GM08714 (cell line): Measurements from ENCODE around the gene OCA2.

Experiments used
- H3K4me3 ChIP-seq: fragments of 200-500 bp; sonication (Bioruptor generic); 2 replicates; pipeline ENCODE4 v1.5.1; 2014; ENCODE audit warnings: mild to moderate bottlenecking, low read length, inconsistent platforms
- ZNF274 ChIP-seq: IDR thresholded peaks from 2 replicates; pipeline ENCODE4 v1.6.1; 2012; ENCODE audit warnings: mild to moderate bottlenecking, low read depth, low read length

The OCA2 gene

DNA sequence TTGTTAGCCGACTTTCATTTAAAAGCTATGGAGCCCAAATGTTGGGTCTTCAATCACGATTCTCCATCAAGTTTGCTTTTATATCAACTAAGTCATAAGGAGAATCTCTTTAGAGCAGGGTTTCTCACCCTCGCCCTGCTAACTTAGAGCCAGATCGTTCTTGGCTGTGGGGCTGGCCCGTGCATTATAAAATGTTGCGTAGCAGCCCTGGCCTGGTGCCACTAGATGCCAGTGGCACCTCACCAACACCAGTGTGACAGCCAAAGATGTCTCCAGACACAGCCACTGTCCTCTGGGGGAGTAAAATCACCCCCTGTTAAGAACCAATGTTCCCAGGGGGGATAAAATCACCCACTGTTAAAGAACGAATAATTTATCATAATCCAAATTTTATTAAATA is 226.1 kb downstream of the OCA2 start:
- no peak overlapping the region for H3K4me3 ChIP-seq
- no peak for TF ChIP-seq ZNF274

DNA sequence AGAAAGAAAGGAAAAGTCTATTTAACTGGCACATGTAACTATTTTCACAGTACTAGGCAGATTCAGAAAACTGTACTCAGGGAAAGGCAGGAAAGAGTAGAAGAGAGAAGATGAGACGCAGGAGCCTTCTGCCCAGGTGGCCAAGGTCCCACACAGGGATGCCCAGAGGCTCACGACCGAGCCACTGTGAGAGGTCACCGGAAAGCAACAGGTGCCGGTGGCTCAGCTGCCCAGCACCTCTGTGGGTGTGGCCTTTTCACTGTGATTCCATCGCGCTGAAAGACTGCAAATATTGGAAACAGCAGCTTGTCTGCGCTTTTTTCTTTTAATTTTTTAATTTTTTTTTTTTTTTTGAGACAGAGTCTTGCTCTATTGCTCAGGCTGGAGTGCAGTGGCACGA is 226.8 kb downstream of the OCA2 start:
- TF ChIP-seq ZNF274: no peak
- H3K4me3 ChIP-seq: no peak overlapping the region

DNA sequence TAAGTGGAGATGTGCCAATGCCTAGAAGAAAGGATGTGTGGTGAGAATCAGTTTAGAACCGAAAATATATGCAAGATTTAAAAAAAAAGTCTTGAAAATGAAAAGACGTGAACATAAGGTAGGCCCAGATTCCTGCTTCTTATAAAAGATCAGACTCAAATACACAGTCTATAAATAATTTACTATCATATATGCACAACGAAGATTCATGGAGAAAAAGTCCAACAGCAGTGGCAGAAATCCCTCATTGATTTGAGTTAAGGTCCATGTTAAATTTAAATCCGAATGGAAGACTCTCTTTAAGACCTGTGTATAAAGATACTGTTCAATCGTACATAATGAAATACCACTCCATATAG is 227.2 kb downstream of the OCA2 start:
- TF ChIP-seq ZNF274: no peak
- no peak overlapping the region for H3K4me3 ChIP-seq

DNA sequence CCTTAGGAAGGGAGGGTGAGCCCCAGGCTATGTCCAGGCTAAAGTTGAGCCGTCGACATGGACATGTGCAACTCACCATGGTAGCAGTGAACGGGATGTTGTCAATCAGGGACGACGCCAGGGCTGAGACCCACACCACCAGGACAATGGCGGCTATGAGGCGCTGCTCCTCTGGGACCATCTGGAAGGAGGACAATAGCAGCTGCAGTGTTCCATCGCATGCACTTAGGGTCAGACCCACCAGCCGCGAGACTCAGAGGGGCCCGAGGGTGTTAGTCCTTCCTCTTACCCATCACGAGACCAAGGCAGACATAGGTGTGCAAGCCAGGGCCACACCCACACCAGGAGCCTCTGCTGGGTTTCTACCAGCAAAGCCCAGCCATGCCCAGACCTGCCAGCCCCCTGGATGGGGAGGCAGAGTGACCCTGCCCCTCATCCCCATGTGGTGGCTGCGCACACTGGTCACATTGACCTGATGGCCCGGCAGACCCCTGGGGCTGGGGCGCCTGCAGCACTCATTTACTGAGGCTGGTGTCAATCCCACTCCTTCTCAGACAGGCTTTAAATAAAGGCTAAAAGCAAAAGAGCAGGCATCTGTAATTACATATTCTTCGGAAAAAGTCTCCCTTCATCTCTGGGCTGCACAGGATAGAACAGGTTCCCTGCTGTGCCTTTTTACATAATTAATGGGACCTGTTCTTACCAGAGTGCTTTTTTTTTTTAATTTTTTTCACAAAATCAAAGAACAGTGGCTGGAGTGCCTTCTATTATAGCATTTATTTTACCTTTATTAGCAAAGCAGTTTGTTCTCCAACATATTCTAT is 227.8 kb downstream of the OCA2 start:
- no peak for TF ChIP-seq ZNF274

DNA sequence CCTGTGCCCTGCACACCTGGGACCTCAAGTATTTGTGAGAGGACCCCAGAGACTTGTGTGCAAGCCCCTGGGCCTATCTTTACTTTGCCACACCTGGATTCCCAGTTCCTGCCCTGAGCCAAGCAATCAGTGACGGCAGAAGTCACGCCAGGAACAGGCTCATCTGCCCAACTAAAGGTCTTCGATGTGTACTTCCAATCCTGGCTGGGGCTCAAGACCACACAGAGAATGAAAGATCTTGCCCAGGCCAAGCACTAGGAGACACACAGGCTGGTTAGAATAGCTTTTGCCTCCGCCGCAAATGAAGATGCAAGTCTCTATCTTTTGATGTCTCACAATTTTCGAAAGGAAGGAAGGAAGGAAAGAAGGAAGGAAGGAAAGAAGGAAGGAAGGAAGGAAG is 228.8 kb downstream of the OCA2 start:
- no peak overlapping the region for H3K4me3 ChIP-seq
- no peak for TF ChIP-seq ZNF274

More for the DNA sequence above, 227.8 kb downstream of the OCA2 start:
- H3K4me3 ChIP-seq: no peak overlapping the region

DNA sequence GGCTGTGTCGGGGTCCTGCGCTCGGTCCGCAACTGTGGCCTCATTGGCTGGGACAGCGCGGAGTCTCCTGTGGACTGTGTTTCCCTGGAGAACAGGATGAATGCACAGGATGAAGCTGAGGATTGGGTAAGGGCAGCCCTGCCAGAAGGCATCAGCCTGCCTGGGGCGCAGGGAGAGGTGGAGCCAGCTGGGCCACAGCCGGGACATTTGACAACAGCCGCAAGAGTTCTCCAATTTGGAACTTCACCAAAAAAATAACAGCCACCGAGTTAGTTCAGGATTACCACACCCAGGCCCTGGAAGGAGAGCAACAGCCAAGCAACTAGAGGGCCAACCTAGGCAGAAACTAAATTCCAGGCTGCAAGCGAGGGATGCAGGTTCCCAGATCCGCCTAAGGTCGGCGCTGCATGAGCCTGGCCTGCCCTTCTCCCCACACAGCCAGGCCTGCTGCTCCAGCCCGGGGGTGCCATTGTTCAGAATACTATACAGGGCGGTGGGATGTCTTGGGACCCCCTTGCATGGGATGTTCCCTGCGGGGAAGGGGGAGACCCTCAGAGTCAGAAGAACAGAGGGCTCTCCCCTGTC is 229.3 kb downstream of the OCA2 start:
- no peak for TF ChIP-seq ZNF274
- H3K4me3 ChIP-seq: no peak overlapping the region

DNA sequence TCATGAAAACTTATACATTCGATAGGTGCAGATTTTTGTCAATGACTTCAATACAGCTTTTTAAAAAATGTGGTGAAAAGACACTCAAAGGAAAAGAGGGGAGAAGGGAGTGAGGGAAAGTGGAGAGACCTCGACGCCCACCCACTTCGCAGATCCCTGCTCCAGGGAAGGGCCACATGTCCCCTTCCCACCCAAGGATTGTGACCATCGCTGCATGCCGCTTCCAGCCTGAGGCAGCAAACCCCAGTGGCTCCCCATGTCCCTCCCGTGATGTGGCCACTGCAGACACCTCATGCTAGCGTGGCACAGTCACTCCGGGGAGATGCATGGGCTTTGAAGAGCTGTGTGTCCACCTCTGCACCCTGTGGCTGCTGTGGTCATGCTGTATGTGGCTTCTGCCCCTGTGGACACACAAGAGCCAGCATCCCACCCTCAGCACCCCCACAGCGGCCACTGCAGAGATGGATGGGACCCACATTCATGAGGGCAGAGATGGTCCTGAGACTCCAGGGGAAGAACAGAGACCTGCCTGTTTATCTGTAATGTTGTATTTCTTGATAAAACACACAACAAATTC is 230.2 kb downstream of the OCA2 start:
- no peak for TF ChIP-seq ZNF274
- H3K4me3 ChIP-seq: no peak overlapping the region

GRCh38 chr15:27867861-27868260 is 231.3 kb downstream of the OCA2 start:
- TF ChIP-seq ZNF274: no peak
- H3K4me3 ChIP-seq: no peak overlapping the region

GRCh38 chr15:27866505-27867165 is 232.5 kb downstream of the OCA2 start:
- H3K4me3 ChIP-seq: no peak overlapping the region
- TF ChIP-seq ZNF274: no peak

DNA sequence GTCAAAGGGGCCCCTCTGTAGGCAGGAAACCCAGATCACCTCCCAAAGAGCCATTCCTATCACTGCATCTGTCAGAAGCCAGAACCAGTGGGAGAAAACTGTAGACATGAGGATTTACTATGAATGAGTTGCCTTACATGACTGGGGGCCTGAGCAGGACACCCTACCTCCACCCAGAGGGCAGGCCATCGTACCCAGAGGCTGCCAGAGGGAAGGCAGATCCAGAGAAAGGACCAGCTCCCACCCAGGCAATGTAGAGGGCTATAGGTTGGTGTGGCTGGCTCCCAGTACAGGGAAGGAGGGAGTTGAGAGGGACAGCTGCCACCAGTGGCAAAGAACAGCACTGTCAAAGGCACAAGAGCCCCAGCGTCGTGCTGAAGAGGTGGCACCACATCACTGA is 233.2 kb downstream of the OCA2 start:
- H3K4me3 ChIP-seq: no peak overlapping the region
- no peak for TF ChIP-seq ZNF274

DNA sequence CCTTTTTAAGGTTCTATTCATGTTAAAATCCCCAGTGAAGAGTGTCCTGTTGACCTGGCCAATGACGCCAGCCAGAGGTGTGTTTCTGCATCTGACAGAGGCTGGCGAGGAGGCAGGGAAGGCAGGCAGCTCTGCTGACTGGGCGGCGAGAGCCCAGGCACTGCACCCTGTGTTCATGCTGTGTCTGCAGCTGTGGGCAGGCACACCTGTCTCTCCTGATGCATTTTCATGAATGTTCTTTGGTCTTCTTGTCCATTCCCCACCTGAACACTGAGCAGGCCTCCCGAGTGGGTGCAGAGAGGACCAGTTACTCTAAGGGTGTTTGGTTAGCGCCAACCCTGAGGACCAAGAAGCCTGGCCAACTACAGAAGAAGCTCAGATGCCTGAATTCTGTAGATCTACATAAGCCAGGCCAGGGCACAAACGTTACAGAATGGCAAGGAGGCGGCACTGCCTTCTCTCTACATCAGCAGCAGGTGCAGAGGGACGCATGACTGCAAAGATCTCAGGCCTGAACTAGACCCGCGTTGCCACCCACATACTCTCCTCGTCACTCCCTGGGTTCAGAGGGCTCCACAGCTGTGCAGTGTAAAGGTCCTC is 233.7 kb downstream of the OCA2 start:
- no peak overlapping the region for H3K4me3 ChIP-seq
- no peak for TF ChIP-seq ZNF274

GRCh38 chr15:27864719-27865118 is 234.4 kb downstream of the OCA2 start:
- no peak for TF ChIP-seq ZNF274
- H3K4me3 ChIP-seq: no peak overlapping the region

DNA sequence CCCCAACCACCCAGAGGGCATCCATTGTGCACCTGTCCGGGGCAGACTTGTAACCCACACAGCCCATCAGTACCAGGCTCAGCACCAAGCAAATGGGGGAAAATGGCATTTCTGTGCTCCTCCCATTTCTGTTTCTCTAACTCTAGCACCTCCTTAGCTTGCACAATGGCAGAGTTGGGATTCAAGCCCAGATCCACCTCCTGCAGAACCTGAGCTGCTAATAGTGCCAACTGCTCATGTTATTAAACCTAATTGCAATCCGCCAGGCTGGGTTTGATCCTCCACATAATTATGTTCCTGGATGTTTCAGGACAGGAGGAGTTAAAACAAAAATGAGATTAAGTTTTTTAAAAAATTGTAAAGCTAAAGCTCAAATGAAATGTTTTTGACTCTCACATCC is 235.0 kb downstream of the OCA2 start:
- no peak for TF ChIP-seq ZNF274
- H3K4me3 ChIP-seq: no peak overlapping the region

- H3K4me3 ChIP-seq: no peak overlapping the region
- TF ChIP-seq ZNF274: no peak
Observed at GRCh38 chr15:27863000-27863399, 236.1 kb downstream of the OCA2 start.

DNA sequence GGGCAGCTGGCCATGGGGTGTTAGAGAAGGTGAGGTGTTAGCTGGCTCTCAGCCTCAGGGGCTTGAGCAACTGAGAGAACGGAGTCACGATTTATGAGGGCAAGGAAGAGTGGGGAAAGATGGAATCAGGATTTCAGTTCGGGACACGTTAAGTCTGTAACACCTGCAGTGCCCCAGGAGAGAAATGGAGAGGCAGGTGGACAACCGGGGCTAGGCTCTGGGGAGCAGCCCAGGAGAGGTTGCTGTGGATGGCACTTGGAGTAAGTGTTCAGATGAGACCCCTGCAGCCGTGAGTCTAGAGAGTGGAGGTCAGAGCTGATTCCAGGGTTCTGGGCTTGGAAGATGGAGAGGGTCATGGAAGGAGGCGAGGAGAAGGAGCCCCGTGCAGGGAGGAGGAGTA is 237.9 kb downstream of the OCA2 start:
- no peak overlapping the region for H3K4me3 ChIP-seq
- no peak for TF ChIP-seq ZNF274

DNA sequence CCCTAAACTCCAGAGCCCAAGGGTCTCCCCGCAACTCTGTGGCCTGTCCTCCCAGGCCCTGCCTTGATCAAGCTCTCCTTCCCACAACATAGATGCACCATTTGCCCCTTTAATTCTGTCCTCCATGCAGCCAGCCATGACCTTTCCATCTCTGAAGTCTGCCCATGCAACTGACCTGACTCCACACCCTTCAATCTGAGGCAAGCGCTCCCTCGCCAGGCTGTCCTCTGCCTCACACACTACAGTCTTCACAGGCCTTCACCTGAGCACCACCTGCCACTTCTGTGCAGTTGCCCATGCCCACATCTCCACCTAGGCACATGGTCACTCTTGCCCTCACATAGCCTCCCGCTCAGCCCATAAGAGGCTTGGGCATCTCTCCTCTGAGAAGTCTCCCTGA is 244.0 kb downstream of the OCA2 start:
- TF ChIP-seq ZNF274: no peak
- no peak overlapping the region for H3K4me3 ChIP-seq
